Breast epithelium (tissue), 3 donors: ENCODE measurements around the gene PLCB2.

Source experiments
- CTCF ChIP-seq, 3 donors: fragments of 450-650 bp; IDR thresholded peaks; one replicate each; pipeline ENCODE4 v1.5.1; 2016 to 2017; ENCODE audit warnings: antibody characterized with exemption in 3 of 3, mild to moderate bottlenecking in 3 of 3, moderate library complexity in 3 of 3
- POLR2A ChIP-seq: fragments of 450-650 bp; IDR thresholded peaks from one replicate; pipeline ENCODE4 v1.6.1; 2016; ENCODE audit warnings: antibody characterized with exemption, mild to moderate bottlenecking, moderate library complexity

DNA sequence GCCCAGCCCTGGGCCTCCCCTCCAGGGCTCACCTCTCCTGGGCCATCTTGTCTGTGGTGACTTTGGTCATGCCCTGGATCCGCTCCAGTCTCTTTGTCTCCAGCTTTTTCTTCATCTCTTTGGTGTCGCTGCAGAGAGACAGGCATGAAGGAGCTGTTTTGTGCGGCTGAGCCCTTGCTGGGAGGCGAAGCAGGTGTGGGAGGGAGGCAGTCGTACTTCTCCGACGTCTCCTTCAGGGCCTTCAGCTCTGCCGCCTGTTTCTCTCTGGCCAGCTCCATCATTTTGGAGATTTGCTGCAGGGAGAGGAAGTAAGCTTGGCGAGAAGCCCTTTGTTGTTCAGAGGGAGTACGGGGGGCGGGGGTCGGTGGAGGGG lies 17.2 kb downstream of the PLCB2 start:
- TF ChIP-seq CTCF (IDR thresholded peaks at IDR 0.05) = no peak
- no peak for TF ChIP-seq POLR2A
